SK-N-SH (cell line): ENCODE results near the gene BEX5.

Experiments used
- POLR2AphosphoS5 ChIP-seq: IDR thresholded peaks from 2 replicates; pipeline ENCODE4 v1.6.1; 2012; ENCODE audit warnings: low read depth, low read length
- SMC3 ChIP-seq: IDR thresholded peaks from 2 replicates; pipeline ENCODE4 v1.6.1; 2012; ENCODE audit warnings: low read depth, low read length, improper control_type of control experiment
- TF ChIP-seq, protein P1 (sequence below): fragments of 200-600 bp; sonication (generic); IDR thresholded peaks from 2 replicates; pipeline ENCODE4 v1.6.1; 2017; ENCODE audit warnings: antibody characterized with exemption, mild to moderate bottlenecking, moderate library complexity
- TF ChIP-seq, protein P2 (sequence below): IDR thresholded peaks from 2 replicates; pipeline ENCODE4 v1.4.0; 2012; ENCODE audit warnings: low read depth, borderline replicate concordance

GRCh38 chrX:102126863-102127262 is 28.9 kb downstream of the BEX5 start:
- TF ChIP-seq, protein P1, sequence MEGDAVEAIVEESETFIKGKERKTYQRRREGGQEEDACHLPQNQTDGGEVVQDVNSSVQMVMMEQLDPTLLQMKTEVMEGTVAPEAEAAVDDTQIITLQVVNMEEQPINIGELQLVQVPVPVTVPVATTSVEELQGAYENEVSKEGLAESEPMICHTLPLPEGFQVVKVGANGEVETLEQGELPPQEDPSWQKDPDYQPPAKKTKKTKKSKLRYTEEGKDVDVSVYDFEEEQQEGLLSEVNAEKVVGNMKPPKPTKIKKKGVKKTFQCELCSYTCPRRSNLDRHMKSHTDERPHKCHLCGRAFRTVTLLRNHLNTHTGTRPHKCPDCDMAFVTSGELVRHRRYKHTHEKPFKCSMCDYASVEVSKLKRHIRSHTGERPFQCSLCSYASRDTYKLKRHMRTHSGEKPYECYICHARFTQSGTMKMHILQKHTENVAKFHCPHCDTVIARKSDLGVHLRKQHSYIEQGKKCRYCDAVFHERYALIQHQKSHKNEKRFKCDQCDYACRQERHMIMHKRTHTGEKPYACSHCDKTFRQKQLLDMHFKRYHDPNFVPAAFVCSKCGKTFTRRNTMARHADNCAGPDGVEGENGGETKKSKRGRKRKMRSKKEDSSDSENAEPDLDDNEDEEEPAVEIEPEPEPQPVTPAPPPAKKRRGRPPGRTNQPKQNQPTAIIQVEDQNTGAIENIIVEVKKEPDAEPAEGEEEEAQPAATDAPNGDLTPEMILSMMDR, result no peak
- TF ChIP-seq, protein P2, sequence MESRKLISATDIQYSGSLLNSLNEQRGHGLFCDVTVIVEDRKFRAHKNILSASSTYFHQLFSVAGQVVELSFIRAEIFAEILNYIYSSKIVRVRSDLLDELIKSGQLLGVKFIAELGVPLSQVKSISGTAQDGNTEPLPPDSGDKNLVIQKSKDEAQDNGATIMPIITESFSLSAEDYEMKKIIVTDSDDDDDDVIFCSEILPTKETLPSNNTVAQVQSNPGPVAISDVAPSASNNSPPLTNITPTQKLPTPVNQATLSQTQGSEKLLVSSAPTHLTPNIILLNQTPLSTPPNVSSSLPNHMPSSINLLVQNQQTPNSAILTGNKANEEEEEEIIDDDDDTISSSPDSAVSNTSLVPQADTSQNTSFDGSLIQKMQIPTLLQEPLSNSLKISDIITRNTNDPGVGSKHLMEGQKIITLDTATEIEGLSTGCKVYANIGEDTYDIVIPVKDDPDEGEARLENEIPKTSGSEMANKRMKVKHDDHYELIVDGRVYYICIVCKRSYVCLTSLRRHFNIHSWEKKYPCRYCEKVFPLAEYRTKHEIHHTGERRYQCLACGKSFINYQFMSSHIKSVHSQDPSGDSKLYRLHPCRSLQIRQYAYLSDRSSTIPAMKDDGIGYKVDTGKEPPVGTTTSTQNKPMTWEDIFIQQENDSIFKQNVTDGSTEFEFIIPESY, result no peak
- no peak for TF ChIP-seq POLR2AphosphoS5
- no peak for TF ChIP-seq SMC3
